Stimulated activated CD8-positive, alpha-beta memory T cell treated with anti-CD3 and anti-CD28 coated beads, Interleukin-4, amount 100 ng/mL, for 4 hours (primary cell): ENCODE measurements around the gene ELL2.
"Not testable (repeated sequence)": the region's sequence is repeated elsewhere in the genome, so short reads cannot be mapped to it uniquely, and the experiment has no call there.

Experiments used
- DNase-seq, 2 donors: peaks; one replicate each; pipeline ENCODE4 v3.0.0-alpha.2; 2020; ENCODE audit warnings: low read depth in 2 of 2, low spot score in 1 of 2

The ELL2 gene

GRCh38 chr5:95931079-95931833 is 30.4 kb downstream of the ELL2 start:
- no peak for DNase-seq

GRCh38 chr5:95930141-95930930 is 31.3 kb downstream of the ELL2 start:
- DNase-seq = no peak

- no peak for DNase-seq
Observed at GRCh38 chr5:95928724-95929253, 32.9 kb downstream of the ELL2 start.

- DNase-seq = no peak
Observed at GRCh38 chr5:95927927-95928723, 33.5 kb downstream of the ELL2 start.

GRCh38 chr5:95927300-95927699 is 34.4 kb downstream of the ELL2 start:
- not testable (repeated sequence) for DNase-seq

GRCh38 chr5:95925939-95926338 is 35.7 kb downstream of the ELL2 start:
- DNase-seq = no peak

- DNase-seq = no peak
Observed at GRCh38 chr5:95925378-95925744, 36.3 kb downstream of the ELL2 start.

- DNase-seq = no peak
Observed at GRCh38 chr5:95924720-95925377, 36.8 kb downstream of the ELL2 start.

- DNase-seq = no peak
Observed at GRCh38 chr5:95923918-95924544, 37.6 kb downstream of the ELL2 start.

- no peak for DNase-seq
Observed at GRCh38 chr5:95922798-95923197, 38.9 kb downstream of the ELL2 start.

- no peak for DNase-seq
Observed at GRCh38 chr5:95921501-95921900, 40.1 kb downstream of the ELL2 start.

- no peak for DNase-seq
Observed at GRCh38 chr5:95920822-95921221, 40.8 kb downstream of the ELL2 start.

- DNase-seq = no peak
Observed at GRCh38 chr5:95919658-95920057, 42.0 kb downstream of the ELL2 start.

- DNase-seq = no peak
Observed at GRCh38 chr5:95918421-95919006, 43.1 kb downstream of the ELL2 start.

GRCh38 chr5:95917207-95917606 is 44.4 kb downstream of the ELL2 start:
- DNase-seq = no peak

GRCh38 chr5:95916687-95917085 is 45.0 kb downstream of the ELL2 start:
- no peak for DNase-seq

- DNase-seq = no peak
Observed at GRCh38 chr5:95915999-95916686, 45.5 kb downstream of the ELL2 start.

- no peak for DNase-seq
Observed at GRCh38 chr5:95913663-95914062, 48.0 kb downstream of the ELL2 start.

- no peak for DNase-seq
Observed at GRCh38 chr5:95912029-95912428, 49.6 kb downstream of the ELL2 start.

GRCh38 chr5:95910521-95910920 is 51.1 kb downstream of the ELL2 start:
- no peak for DNase-seq
